ENCODE measurements around the gene AGAP1.

The AGAP1 gene

DNA sequence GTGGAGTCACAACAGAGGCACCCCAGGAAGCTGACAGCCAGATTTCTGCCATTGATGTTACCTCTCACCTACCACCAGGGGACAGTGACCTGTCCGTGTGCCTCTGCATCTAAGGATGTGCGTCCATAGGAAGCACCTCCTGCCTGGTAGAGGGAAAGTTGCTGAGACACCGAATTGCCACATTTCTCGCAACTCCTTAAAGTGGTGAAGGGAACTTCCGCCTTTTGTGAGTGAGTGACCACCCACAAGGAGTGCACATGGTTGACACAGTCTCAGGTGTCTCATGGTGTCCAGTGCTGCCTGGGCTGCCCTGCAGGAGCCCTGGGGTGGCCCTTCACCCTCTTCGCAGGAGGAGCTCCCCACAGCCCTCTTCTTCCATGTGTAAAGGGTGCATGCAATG is 472.6 kb downstream of the AGAP1 start:
- Histone ChIP-seq H3K4me1 (ENCODE audit: control insufficient read depth in 1 of 2, insufficient read depth in 2 of 2, low read length in 2 of 2) (no peaks in the 10 kb centered on the region), H3K4me3 (ENCODE audit: low read depth in 1 of 2, low read length in 2 of 2) (no peak overlapping the region), H3K9ac (ENCODE audit: low read depth in 1 of 2, low read length in 2 of 2) (no peak overlapping the region), H3K9me3 (ENCODE audit: control insufficient read depth in 1 of 2, low read length in 2 of 2) (no peaks in the 10 kb centered on the region), H3K36me3 (ENCODE audit: control insufficient read depth in 1 of 2, insufficient read depth in 2 of 2, low read length in 2 of 2) (peaks cover 16 to 28% of the 10 kb centered on the region in 2 donors), H3K27ac (ENCODE audit: low read depth, low read length) (no peak overlapping the region), H3K27me3 (ENCODE audit: control insufficient read depth in 1 of 2, insufficient read depth in 2 of 2, low read length in 2 of 2) (no peaks in the 10 kb centered on the region)

- peaks cover 16 to 28% of the 10 kb centered on the region in 2 donors for H3K36me3 ChIP-seq (ENCODE audit: control insufficient read depth in 1 of 2, insufficient read depth in 2 of 2, low read length in 2 of 2)
- no peak overlapping the region for H3K27ac ChIP-seq (ENCODE audit: low read depth, low read length)
- no peak overlapping the region for H3K4me3 ChIP-seq (ENCODE audit: low read depth in 1 of 2, low read length in 2 of 2)
- no peaks in the 10 kb centered on the region for H3K27me3 ChIP-seq (ENCODE audit: control insufficient read depth in 1 of 2, insufficient read depth in 2 of 2, low read length in 2 of 2)
- H3K9me3 ChIP-seq (ENCODE audit: control insufficient read depth in 1 of 2, low read length in 2 of 2) = no peaks in the 10 kb centered on the region
- no peaks in the 10 kb centered on the region for H3K4me1 ChIP-seq (ENCODE audit: control insufficient read depth in 1 of 2, insufficient read depth in 2 of 2, low read length in 2 of 2)
- H3K9ac ChIP-seq (ENCODE audit: low read depth in 1 of 2, low read length in 2 of 2) = no peak overlapping the region
Observed at GRCh38 chr2:235966932-235967757, 473.3 kb downstream of the AGAP1 start.

GRCh38 chr2:235968155-235968554 is 474.3 kb downstream of the AGAP1 start:
- H3K36me3 ChIP-seq (ENCODE audit: control insufficient read depth in 1 of 2, insufficient read depth in 2 of 2, low read length in 2 of 2) = peaks cover 16 to 34% of the 10 kb centered on the region in 2 donors

DNA sequence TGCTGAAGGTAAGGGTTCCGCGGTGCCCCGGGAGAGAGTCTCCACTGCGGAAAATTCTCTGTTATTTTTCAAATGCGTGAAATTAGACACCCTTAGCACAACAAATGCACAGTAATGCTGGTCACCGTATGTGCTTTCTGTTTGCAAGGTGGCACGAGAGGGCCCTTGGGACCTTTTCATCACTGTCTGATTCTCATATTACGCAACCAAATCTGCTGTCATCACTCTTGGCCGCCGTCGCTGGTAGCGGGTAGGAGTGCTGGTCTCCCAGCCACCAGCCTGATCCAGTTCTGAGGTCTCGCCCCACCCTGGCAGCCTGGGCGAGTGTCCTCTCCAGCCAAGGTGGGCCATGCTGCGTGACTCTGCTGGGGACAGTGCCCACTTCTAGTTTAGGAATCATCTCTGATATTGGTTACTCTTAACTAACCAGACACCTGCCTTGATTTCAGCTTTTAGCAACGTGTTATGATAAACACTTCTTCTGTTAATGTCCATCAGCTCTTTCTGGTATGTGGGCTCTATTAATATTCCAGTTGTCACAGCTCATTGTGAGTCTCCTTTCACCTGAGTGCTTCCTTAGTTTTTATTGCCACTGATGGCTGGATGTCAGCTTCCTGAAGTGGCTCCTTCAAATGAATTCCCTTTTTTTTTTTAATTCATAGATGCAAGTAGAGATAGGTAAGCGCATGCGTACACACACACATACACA is 474.9 kb downstream of the AGAP1 start:
- H3K9me3 ChIP-seq (ENCODE audit: control insufficient read depth in 1 of 2, low read length in 2 of 2) = no peaks in the 10 kb centered on the region
- H3K4me1 ChIP-seq (ENCODE audit: control insufficient read depth in 1 of 2, insufficient read depth in 2 of 2, low read length in 2 of 2) = no peaks in the 10 kb centered on the region
- H3K9ac ChIP-seq (ENCODE audit: low read depth in 1 of 2, low read length in 2 of 2) = no peak overlapping the region
- no peak overlapping the region for H3K27ac ChIP-seq (ENCODE audit: low read depth, low read length)
- no peaks in the 10 kb centered on the region for H3K27me3 ChIP-seq (ENCODE audit: control insufficient read depth in 1 of 2, insufficient read depth in 2 of 2, low read length in 2 of 2)
- H3K4me3 ChIP-seq (ENCODE audit: low read depth in 1 of 2, low read length in 2 of 2) = no peak overlapping the region
- H3K36me3 ChIP-seq (ENCODE audit: control insufficient read depth in 1 of 2, insufficient read depth in 2 of 2, low read length in 2 of 2) = peaks cover 16 to 34% of the 10 kb centered on the region in 2 donors

More at GRCh38 chr2:235968155-235968554, 474.3 kb downstream of the AGAP1 start:
- H3K27me3 ChIP-seq (ENCODE audit: control insufficient read depth in 1 of 2, insufficient read depth in 2 of 2, low read length in 2 of 2) = no peaks in the 10 kb centered on the region
- no peak overlapping the region for H3K9ac ChIP-seq (ENCODE audit: low read depth in 1 of 2, low read length in 2 of 2)
- H3K4me1 ChIP-seq (ENCODE audit: control insufficient read depth in 1 of 2, insufficient read depth in 2 of 2, low read length in 2 of 2) = no peaks in the 10 kb centered on the region
- H3K27ac ChIP-seq (ENCODE audit: low read depth, low read length) = no peak overlapping the region
- H3K9me3 ChIP-seq (ENCODE audit: control insufficient read depth in 1 of 2, low read length in 2 of 2) = no peaks in the 10 kb centered on the region
- H3K4me3 ChIP-seq (ENCODE audit: low read depth in 1 of 2, low read length in 2 of 2) = no peak overlapping the region

DNA sequence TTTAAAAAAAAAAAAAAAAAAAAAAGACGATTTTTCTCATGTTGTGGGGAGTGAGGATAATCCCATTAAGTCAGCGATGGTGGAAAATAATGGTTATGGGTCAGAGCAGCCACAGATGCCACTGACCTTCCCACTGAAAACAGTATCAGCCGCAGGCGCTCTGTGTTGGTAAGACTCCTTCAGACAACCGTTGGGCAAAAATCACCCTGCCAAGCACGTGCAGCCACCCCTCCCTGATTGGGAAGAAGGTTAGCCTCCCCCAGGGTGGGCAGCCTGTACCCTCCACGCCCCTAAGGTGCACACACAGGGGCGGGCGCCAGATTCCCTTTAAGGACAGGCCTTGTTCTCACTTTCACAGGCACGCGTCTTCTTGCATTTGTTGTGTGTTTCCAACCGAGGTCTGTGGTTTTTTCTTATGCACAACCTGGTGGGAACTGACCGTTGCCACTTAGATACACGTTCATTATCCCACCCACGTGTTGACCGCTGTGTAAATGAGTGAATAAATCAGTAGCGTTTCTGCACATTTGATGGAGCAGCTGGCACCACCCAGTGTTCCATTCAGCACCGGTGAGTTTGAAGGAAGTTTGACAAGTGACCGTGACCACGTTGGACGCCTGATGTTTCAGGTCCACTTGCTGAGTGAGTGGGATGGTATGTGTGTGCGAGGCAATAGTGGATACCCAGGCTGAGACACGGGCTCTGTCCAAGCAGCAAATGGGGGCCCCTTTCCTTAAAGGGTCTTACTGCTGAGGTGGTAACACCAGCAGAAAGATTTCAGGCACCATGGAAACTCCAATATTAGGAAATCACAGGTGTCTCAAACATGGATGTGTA is 476.6 kb downstream of the AGAP1 start:
- no peak overlapping the region for H3K4me3 ChIP-seq (ENCODE audit: low read depth in 1 of 2, low read length in 2 of 2)
- peaks cover 19 to 36% of the 10 kb centered on the region in 2 donors for H3K36me3 ChIP-seq (ENCODE audit: control insufficient read depth in 1 of 2, insufficient read depth in 2 of 2, low read length in 2 of 2)
- H3K4me1 ChIP-seq (ENCODE audit: control insufficient read depth in 1 of 2, insufficient read depth in 2 of 2, low read length in 2 of 2) = no peaks in the 10 kb centered on the region
- no peak overlapping the region for H3K27ac ChIP-seq (ENCODE audit: low read depth, low read length)
- no peaks in the 10 kb centered on the region for H3K27me3 ChIP-seq (ENCODE audit: control insufficient read depth in 1 of 2, insufficient read depth in 2 of 2, low read length in 2 of 2)
- H3K9ac ChIP-seq (ENCODE audit: low read depth in 1 of 2, low read length in 2 of 2) = no peak overlapping the region
- H3K9me3 ChIP-seq (ENCODE audit: control insufficient read depth in 1 of 2, low read length in 2 of 2) = no peaks in the 10 kb centered on the region

GRCh38 chr2:235976516-235976915 is 482.7 kb downstream of the AGAP1 start:
- Histone ChIP-seq H3K27ac (ENCODE audit: low read depth, low read length) (no peak overlapping the region), H3K9ac (ENCODE audit: low read depth in 1 of 2, low read length in 2 of 2) (no peak overlapping the region), H3K4me3 (ENCODE audit: low read depth in 1 of 2, low read length in 2 of 2) (no peak overlapping the region), H3K36me3 (ENCODE audit: control insufficient read depth in 1 of 2, insufficient read depth in 2 of 2, low read length in 2 of 2) (peaks cover 15 to 26% of the 10 kb centered on the region in 2 donors), H3K9me3 (ENCODE audit: control insufficient read depth in 1 of 2, low read length in 2 of 2) (no peaks in the 10 kb centered on the region), H3K27me3 (ENCODE audit: control insufficient read depth in 1 of 2, insufficient read depth in 2 of 2, low read length in 2 of 2) (no peaks in the 10 kb centered on the region), H3K4me1 (ENCODE audit: control insufficient read depth in 1 of 2, insufficient read depth in 2 of 2, low read length in 2 of 2) (no peaks in the 10 kb centered on the region)

- Histone ChIP-seq H3K27me3 (ENCODE audit: control insufficient read depth in 1 of 2, insufficient read depth in 2 of 2, low read length in 2 of 2) (no peaks in the 10 kb centered on the region), H3K27ac (ENCODE audit: low read depth, low read length) (no peak overlapping the region), H3K4me3 (ENCODE audit: low read depth in 1 of 2, low read length in 2 of 2) (no peak overlapping the region), H3K9ac (ENCODE audit: low read depth in 1 of 2, low read length in 2 of 2) (no peak overlapping the region), H3K4me1 (ENCODE audit: control insufficient read depth in 1 of 2, insufficient read depth in 2 of 2, low read length in 2 of 2) (no peaks in the 10 kb centered on the region), H3K36me3 (ENCODE audit: control insufficient read depth in 1 of 2, insufficient read depth in 2 of 2, low read length in 2 of 2) (peaks cover 15 to 26% of the 10 kb centered on the region in 2 donors), H3K9me3 (ENCODE audit: control insufficient read depth in 1 of 2, low read length in 2 of 2) (no peaks in the 10 kb centered on the region)
Observed at GRCh38 chr2:235976956-235977355, 483.1 kb downstream of the AGAP1 start.

- no peaks in the 10 kb centered on the region for H3K9me3 ChIP-seq (ENCODE audit: control insufficient read depth in 1 of 2, low read length in 2 of 2)
- no peak overlapping the region for H3K4me3 ChIP-seq (ENCODE audit: low read depth in 1 of 2, low read length in 2 of 2)
- H3K4me1 ChIP-seq (ENCODE audit: control insufficient read depth in 1 of 2, insufficient read depth in 2 of 2, low read length in 2 of 2) = no peaks in the 10 kb centered on the region
- H3K27ac ChIP-seq (ENCODE audit: low read depth, low read length) = no peak overlapping the region
- H3K36me3 ChIP-seq (ENCODE audit: control insufficient read depth in 1 of 2, insufficient read depth in 2 of 2, low read length in 2 of 2) = peaks cover 15 to 26% of the 10 kb centered on the region in 2 donors
- H3K27me3 ChIP-seq (ENCODE audit: control insufficient read depth in 1 of 2, insufficient read depth in 2 of 2, low read length in 2 of 2) = no peaks in the 10 kb centered on the region
- no peak overlapping the region for H3K9ac ChIP-seq (ENCODE audit: low read depth in 1 of 2, low read length in 2 of 2)
Observed at GRCh38 chr2:235977445-235977844, 483.6 kb downstream of the AGAP1 start.

DNA sequence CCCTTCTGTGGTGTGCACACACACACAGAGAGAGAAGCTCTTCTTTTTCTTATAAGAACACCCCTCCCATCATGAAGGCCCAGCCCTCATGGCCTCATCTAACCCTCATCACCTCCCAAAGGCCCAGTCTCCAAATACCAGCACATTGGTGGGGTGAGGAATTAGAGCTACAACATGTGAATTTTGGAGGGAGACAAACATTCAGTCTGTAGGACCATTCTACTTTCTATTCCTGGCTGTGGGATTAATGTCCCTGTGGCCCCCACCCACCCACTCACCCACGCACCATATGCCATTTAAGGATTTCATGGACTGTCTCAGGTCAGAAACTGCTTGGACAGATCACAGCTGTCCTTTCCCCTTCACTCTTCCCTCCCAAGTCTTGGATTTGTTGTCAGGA is 484.2 kb downstream of the AGAP1 start:
- Histone ChIP-seq H3K9ac (ENCODE audit: low read depth in 1 of 2, low read length in 2 of 2) (no peak overlapping the region), H3K27me3 (ENCODE audit: control insufficient read depth in 1 of 2, insufficient read depth in 2 of 2, low read length in 2 of 2) (no peaks in the 10 kb centered on the region), H3K4me1 (ENCODE audit: control insufficient read depth in 1 of 2, insufficient read depth in 2 of 2, low read length in 2 of 2) (no peaks in the 10 kb centered on the region), H3K4me3 (ENCODE audit: low read depth in 1 of 2, low read length in 2 of 2) (no peak overlapping the region), H3K27ac (ENCODE audit: low read depth, low read length) (no peak overlapping the region), H3K36me3 (ENCODE audit: control insufficient read depth in 1 of 2, insufficient read depth in 2 of 2, low read length in 2 of 2) (peaks cover 15 to 20% of the 10 kb centered on the region in 2 donors), H3K9me3 (ENCODE audit: control insufficient read depth in 1 of 2, low read length in 2 of 2) (no peaks in the 10 kb centered on the region)

DNA sequence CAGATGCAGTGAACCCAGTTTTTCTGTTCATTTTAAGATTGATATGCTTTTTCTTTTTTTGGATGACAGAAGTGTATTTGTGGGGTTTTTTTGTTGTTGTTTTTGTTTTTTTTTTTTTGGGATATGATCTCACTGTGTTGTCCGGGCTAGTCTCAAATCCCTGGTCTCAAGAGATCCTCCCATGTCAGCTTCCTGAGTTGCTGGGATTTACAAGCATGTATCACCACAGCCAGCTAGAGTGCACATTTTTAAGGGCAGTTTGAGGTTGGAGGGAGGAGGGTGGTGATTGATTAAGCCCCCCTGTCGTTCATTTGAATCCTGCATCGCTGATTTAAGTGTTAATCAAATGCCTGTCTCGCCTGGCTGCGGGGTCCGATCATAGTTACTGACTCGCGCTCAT is 485.2 kb downstream of the AGAP1 start:
- Histone ChIP-seq H3K36me3 (ENCODE audit: control insufficient read depth in 1 of 2, insufficient read depth in 2 of 2, low read length in 2 of 2) (peaks cover 15 to 20% of the 10 kb centered on the region in 2 donors), H3K4me3 (ENCODE audit: low read depth in 1 of 2, low read length in 2 of 2) (no peak overlapping the region), H3K27me3 (ENCODE audit: control insufficient read depth in 1 of 2, insufficient read depth in 2 of 2, low read length in 2 of 2) (no peaks in the 10 kb centered on the region), H3K9ac (ENCODE audit: low read depth in 1 of 2, low read length in 2 of 2) (no peak overlapping the region), H3K9me3 (ENCODE audit: control insufficient read depth in 1 of 2, low read length in 2 of 2) (no peaks in the 10 kb centered on the region), H3K4me1 (ENCODE audit: control insufficient read depth in 1 of 2, insufficient read depth in 2 of 2, low read length in 2 of 2) (no peaks in the 10 kb centered on the region), H3K27ac (ENCODE audit: low read depth, low read length) (no peak overlapping the region)

Data from duodenal mucosa (tissue), 2 donors.